ENCODE measurements around the gene SLAMF6.

Gene SLAMF6

GRCh38 chr1:160541622-160542302 is 18.7 kb upstream of the SLAMF6 start:
- no peak for TF ChIP-seq REST (IDR thresholded peaks at IDR 0.05; ENCODE audit: insufficient read depth in 1 of 2, low read depth in 2 of 2, low read length in 2 of 2)
- TF ChIP-seq POLR2AphosphoS5 (IDR thresholded peaks at IDR 0.05; ENCODE audit: low read depth, low read length), result no peak
- no peak for TF ChIP-seq FOXP2 (optimal IDR thresholded peaks at IDR 0.05; ENCODE audit: borderline replicate concordance, extremely low read depth, extremely low read length, insufficient read depth)
- TF ChIP-seq SIN3A (IDR thresholded peaks at IDR 0.05; ENCODE audit: borderline replicate concordance, insufficient read depth, low read length), result no peak
- TF ChIP-seq TAF1 (IDR thresholded peaks at IDR 0.05; ENCODE audit: borderline replicate concordance, insufficient read depth, low read length), result no peak

- no peak for TF ChIP-seq SIN3A (IDR thresholded peaks at IDR 0.05; ENCODE audit: borderline replicate concordance, insufficient read depth, low read length)
These were observed 17.8 kb upstream of the SLAMF6 start for GRCh38 chr1:160540859-160541233.

DNA sequence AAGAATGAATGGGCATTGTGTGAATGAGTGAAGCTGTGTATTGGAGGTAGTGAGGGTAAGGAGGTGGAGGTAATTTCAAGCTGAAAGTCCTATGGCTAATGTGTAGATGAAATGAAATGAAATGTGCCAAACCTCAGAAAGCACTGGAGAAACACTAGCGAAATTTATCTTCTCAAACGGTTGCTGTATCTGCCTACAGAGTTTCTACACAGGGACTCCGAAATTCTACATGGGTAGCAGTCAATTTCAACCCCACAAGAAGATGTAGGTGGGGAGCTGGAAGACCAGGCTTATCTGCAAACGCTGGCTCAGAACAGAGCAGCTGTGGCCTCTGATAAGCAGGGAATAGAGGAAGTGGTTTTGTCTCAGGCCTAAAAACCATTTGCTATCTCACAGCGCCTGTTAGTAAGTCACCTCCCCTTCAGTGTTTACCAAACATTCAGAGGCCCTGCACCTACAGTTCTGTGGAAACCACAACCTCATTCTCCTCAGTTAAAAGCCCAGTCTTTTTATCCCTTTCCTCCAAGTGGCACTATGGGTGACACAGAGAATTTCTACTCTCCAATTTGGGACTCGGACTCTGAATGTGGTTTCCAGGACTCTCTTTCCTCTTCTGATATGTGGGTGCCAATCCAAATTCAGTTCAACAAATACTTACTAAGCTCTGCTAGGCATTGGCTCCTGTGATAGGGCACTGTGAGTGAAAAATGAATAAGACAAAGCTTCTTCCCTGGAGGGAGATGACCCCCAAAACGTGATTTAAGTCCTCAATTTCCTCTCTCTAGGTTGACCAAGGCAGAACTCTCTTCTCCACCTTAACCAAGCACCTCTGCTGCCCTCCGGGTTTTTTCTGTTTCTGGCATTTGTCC is 17.2 kb upstream of the SLAMF6 start:
- TF ChIP-seq POLR2AphosphoS5 (IDR thresholded peaks at IDR 0.05; ENCODE audit: low read depth, low read length) (no peak), TAF1 (IDR thresholded peaks at IDR 0.05; ENCODE audit: borderline replicate concordance, insufficient read depth, low read length) (no peak), SIN3A (IDR thresholded peaks at IDR 0.05; ENCODE audit: borderline replicate concordance, insufficient read depth, low read length) (no peak), FOXP2 (optimal IDR thresholded peaks at IDR 0.05; ENCODE audit: borderline replicate concordance, extremely low read depth, extremely low read length, insufficient read depth) (no peak), REST (IDR thresholded peaks at IDR 0.05; ENCODE audit: insufficient read depth in 1 of 2, low read depth in 2 of 2, low read length in 2 of 2) (no peak)

- TF ChIP-seq SIN3A (IDR thresholded peaks at IDR 0.05; ENCODE audit: borderline replicate concordance, insufficient read depth, low read length) (no peak), FOXP2 (optimal IDR thresholded peaks at IDR 0.05; ENCODE audit: borderline replicate concordance, extremely low read depth, extremely low read length, insufficient read depth) (no peak), REST (IDR thresholded peaks at IDR 0.05; ENCODE audit: insufficient read depth in 1 of 2, low read depth in 2 of 2, low read length in 2 of 2) (no peak), POLR2AphosphoS5 (IDR thresholded peaks at IDR 0.05; ENCODE audit: low read depth, low read length) (no peak), TAF1 (IDR thresholded peaks at IDR 0.05; ENCODE audit: borderline replicate concordance, insufficient read depth, low read length) (no peak)
These were observed 16.6 kb upstream of the SLAMF6 start for GRCh38 chr1:160539684-160539989.

DNA sequence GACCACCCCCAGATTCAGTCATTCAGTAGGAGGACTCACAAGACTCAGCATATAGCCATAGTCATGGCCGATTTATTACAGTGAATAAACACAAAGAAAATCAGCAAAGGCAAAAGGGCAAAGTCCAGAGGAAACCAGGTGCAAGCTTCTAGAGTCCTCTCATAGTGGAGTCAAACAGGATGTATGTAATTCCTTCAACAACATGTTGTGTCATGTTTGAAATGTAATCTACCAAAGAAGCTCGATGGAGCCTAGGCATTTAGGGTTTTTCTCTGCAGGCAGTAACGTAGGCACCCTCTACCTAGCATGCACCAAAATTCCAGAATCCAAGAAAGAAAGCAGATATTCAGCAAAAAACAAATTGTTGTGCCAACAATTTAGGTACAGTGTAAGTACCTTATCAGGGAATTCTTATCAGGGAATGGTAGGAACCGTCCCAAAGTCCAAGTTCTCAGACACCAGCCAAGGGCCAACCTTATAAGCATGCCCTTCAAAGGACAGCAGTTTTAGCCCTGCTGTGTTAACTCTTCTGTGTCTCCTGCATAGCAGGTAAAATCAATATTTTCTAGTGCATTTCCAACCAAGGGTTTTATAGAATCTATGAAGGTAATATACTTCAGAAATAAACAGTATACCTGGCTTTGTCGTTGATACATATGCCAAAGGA is 16.1 kb upstream of the SLAMF6 start:
- TF ChIP-seq SIN3A (IDR thresholded peaks at IDR 0.05; ENCODE audit: borderline replicate concordance, insufficient read depth, low read length) (no peak), POLR2AphosphoS5 (IDR thresholded peaks at IDR 0.05; ENCODE audit: low read depth, low read length) (no peak), REST (IDR thresholded peaks at IDR 0.05; ENCODE audit: insufficient read depth in 1 of 2, low read depth in 2 of 2, low read length in 2 of 2) (no peak), FOXP2 (optimal IDR thresholded peaks at IDR 0.05; ENCODE audit: borderline replicate concordance, extremely low read depth, extremely low read length, insufficient read depth) (no peak), TAF1 (IDR thresholded peaks at IDR 0.05; ENCODE audit: borderline replicate concordance, insufficient read depth, low read length) (no peak)

Measured in PFSK-1 (cell line).